AG09309 (cell line): ENCODE results near the gene IFI30.
A peak's percentile ranks its signal among the peaks of the same experiment; 100 is the strongest.

Experiments
- DNase-seq: peaks from one replicate; pipeline ENCODE4 v3.0.0-alpha.2; 2010; ENCODE audit warnings: low read depth
- H3K4me3 ChIP-seq: 2 replicates; pipeline ENCODE4 v1.5.1; 2011; ENCODE audit warnings: mild to moderate bottlenecking, low read depth, low read length, moderate library complexity; ENCODE audit not compliant: control insufficient read depth
- TF ChIP-seq, protein P1 (sequence below): IDR thresholded peaks from 2 replicates; pipeline ENCODE4 v1.5.1; 2011; ENCODE audit warnings: mild to moderate bottlenecking, low read depth, low read length, inconsistent platforms; ENCODE audit not compliant: insufficient read depth, control insufficient read depth; ENCODE audit errors: missing control alignments

The IFI30 gene

DNA sequence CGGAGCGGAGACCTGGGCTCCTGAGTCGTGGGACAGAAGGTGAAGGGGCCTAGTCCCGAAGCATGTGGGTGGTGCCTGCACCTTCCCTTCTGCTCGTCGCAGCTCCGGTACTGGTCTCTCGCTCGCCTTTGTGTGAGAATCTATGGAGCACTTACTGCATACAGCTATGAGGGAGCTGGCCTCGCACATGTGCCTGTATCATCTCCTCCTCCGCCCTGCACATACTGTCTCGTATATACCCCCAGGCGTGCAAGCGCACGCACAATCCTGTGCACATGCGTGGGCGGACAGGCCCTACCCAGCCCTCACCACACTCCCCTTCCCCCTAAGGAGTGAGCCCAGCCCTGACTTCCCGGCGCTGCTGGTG, 12.0 kb upstream of the IFI30 start:
- TF ChIP-seq, protein P1, sequence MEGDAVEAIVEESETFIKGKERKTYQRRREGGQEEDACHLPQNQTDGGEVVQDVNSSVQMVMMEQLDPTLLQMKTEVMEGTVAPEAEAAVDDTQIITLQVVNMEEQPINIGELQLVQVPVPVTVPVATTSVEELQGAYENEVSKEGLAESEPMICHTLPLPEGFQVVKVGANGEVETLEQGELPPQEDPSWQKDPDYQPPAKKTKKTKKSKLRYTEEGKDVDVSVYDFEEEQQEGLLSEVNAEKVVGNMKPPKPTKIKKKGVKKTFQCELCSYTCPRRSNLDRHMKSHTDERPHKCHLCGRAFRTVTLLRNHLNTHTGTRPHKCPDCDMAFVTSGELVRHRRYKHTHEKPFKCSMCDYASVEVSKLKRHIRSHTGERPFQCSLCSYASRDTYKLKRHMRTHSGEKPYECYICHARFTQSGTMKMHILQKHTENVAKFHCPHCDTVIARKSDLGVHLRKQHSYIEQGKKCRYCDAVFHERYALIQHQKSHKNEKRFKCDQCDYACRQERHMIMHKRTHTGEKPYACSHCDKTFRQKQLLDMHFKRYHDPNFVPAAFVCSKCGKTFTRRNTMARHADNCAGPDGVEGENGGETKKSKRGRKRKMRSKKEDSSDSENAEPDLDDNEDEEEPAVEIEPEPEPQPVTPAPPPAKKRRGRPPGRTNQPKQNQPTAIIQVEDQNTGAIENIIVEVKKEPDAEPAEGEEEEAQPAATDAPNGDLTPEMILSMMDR: no peak
- H3K4me3 ChIP-seq: no peak overlapping the region
- DNase-seq: no peak

DNA sequence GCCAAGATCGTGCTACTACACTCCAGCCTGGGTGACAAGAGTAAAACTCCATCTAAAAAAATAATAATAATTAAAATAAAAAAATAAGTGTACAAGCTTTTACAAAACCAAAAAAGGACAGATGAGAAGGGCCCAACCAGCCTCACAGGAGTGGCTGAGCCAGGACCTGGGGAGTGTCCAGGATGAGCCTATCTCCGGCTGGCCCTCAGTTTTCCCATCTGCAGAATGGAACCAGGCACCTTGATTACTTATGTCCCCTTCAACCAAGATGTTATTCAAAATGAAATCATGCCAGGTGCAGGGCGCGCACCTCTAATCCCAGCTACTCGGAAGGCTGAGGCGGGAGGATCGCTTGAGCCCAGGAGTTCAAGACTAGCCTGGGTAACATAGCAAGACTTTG, 9.5 kb upstream of the IFI30 start:
- TF ChIP-seq, protein P1: no peak
- no peak overlapping the region for H3K4me3 ChIP-seq
- no peak for DNase-seq

DNA sequence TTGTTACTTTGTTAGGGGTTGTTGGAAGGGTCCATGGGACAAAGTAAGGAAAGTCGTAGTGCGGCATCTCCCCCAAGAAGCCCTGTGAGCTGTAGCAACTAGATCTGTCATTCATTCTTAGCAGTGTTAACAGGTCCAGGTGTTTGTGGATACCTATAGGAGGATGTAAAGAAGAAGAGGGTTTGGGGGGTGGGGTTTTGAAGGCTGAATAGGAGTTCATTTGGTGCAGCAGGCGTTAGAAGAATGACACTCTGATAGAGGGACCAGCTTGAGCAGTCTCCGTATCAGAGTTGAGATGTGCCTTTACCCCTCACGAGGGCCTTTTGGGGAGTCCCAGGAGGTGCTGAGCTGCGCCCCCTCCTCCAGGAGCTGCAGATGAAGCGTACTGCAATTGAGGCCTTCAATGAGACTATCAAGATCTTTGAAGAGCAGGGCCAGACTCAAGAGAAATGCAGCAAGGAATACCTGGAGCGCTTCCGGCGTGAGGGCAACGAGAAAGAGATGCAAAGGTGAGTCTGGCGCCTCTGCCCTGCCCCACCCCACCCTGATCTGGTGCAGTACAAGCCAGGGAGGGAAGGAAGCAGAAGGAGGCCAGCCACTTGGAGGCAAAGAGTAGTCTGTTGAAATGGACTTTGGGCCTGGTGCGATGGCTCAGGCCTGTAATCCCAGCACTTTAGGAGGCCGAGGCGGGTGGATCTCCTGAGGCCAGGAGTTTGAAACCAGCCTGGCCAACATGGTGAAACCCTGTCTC, 7.6 kb upstream of the IFI30 start:
- TF ChIP-seq, protein P1: no peak
- H3K4me3 ChIP-seq: no peak overlapping the region
- no peak for DNase-seq

DNA sequence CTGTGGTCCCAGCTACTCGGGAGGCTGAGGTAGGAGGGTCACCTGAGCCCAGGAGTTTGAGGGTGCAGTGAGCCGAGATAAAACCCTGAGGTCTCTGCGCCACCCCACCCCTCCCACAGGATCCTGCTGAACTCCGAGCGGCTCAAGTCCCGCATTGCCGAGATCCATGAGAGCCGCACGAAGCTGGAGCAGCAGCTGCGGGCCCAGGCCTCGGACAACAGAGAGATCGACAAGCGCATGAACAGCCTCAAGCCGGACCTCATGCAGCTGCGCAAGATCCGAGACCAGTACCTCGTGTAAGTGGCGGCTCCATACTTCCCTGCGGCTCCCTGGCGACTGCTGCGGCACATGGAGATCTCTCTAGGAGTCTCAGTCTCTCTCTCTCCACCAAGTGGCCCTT, 6.6 kb upstream of the IFI30 start:
- TF ChIP-seq, protein P1: no peak
- DNase-seq: no peak
- no peak overlapping the region for H3K4me3 ChIP-seq

DNA sequence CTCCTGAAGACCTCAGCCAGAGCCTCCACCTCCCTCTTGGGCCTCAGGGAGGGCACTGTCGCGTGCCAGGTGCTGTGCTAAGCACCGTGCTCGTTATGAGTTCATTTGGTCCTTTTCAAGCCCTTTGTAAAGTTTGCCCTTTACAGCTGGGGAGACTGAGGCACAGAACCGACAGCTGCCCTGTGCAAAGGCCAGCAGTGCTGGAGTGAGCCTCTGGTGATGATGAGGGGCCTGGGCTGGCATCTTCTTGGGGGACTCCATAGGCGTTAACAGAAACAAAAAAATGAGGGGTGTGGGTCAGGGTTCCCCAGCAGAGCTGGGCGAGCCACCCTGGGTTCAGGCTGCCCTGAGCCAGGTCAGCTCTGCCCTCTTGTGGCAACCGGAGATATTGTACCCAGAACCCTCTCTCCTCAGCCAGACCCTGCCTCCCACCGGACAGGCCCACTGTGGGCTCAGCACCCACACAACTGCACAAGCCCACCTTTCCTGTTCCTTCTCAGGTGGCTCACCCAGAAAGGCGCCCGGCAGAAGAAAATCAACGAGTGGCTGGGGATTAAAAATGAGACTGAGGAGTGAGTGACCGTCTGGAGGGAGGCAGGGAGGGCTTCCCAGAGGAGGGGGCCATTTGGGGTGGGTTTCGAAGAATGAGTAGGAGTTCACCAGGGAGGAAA, 5.5 kb upstream of the IFI30 start:
- no peak for DNase-seq
- no peak overlapping the region for H3K4me3 ChIP-seq
- TF ChIP-seq, protein P1: peak; percentile 79

DNA sequence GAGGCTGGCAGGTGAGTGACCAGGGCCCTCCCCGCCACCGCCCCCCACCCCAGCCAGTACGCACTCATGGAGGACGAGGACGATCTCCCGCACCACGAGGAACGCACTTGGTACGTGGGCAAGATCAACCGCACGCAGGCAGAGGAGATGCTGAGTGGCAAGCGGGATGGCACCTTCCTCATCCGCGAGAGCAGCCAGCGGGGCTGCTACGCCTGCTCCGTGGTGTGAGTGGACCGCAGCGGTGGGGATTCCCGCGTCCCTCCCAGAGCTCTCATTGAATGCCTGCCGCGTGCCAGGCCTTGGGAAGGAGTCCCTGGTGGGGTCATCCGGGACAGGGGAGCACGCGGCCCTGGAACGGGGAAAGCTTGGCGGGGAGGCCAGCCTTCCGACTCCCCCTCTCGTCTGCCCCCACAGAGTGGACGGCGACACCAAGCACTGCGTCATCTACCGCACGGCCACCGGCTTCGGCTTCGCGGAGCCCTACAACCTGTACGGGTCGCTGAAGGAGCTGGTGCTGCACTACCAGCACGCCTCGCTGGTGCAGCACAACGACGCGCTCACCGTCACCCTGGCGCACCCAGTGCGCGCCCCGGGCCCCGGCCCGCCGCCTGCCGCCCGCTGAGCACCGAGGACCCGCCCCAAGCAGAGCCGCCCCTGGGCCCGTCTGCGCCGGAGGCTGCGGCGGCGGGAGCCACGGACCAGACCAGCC, 4.8 kb upstream of the IFI30 start:
- DNase-seq: no peak
- TF ChIP-seq, protein P1: no peak

More for the DNA sequence above, 4.8 kb upstream of the IFI30 start:
- H3K4me3 ChIP-seq: no peak overlapping the region
